ENCODE results near the gene RANBP10.

GRCh38 chr16:67709050-67709449 is 97.3 kb downstream of the RANBP10 start:
- TF ChIP-seq CTCF (IDR thresholded peaks at IDR 0.05; ENCODE audit: extremely low read depth in 1 of 2, insufficient read depth in 1 of 2, low read depth in 1 of 2, low read length in 2 of 2) (no peak), EZH2 (IDR thresholded peaks at IDR 0.05; ENCODE audit: borderline replicate concordance, low read depth, low read length, severe bottlenecking) (no peak), MAX (IDR thresholded peaks at IDR 0.05; ENCODE audit: insufficient read depth, insufficient read length) (no peak), POLR2AphosphoS5 (IDR thresholded peaks at IDR 0.05; ENCODE audit: insufficient read depth, low read depth, low read length) (no peak), POLR2A (IDR thresholded peaks at IDR 0.05; ENCODE audit: low read depth, low read length) (no peak), JUN (IDR thresholded peaks at IDR 0.05; ENCODE audit: borderline replicate concordance, insufficient read depth, insufficient read length, low read depth) (no peak), MYC (IDR thresholded peaks at IDR 0.05; ENCODE audit: low read depth, low read length) (no peak), FOS (IDR thresholded peaks at IDR 0.05; ENCODE audit: borderline replicate concordance, insufficient read depth, low read length) (no peak), GATA2 (IDR thresholded peaks at IDR 0.05; ENCODE audit: insufficient read depth, insufficient read length, low read depth, low read length) (no peak)

Measured in endothelial cell of umbilical vein (primary cell).